H1 (cell line): ENCODE data around the gene COL1A1. TPM values are rescaled to one million over a fixed set of nuclear protein-coding genes. Genes with fewer than 3 reads are reported as not detected.

Experiments used
- CTCF ChIA-PET: fragments of 300-600 bp; sonication (Branson Sonifier 250); formaldehyde crosslinking; loops from one replicate; lab custom pipeline; 2021; ENCODE audit not compliant: partially characterized antibody; lab: Charles Lee
- POLR2A ChIA-PET: fragments of 300-600 bp; sonication (Branson Sonifier 250); formaldehyde crosslinking; loops from one replicate; lab custom pipeline; 2021; ENCODE audit warnings: inconsistent platforms; ENCODE audit not compliant: partially characterized antibody; lab: Charles Lee
- DNase-seq, 2 experiments: peaks; one replicate each; pipeline versions ENCODE4 v3.0.0 to v3.0.0-alpha.2; 2010 to 2022; ENCODE audit warnings: low spot score in 2 of 2, low read depth in 1 of 2, mixed read lengths in 1 of 2
- FAIRE-seq: peaks from 2 replicates; lab custom pipeline; 2011; peaks lifted over from hg19 to GRCh38; lab: Jason Lieb, UNC
- H2AFZ ChIP-seq: 2 replicates; pipeline ENCODE4 v1.8.1; 2012; ENCODE audit warnings: low read length, inconsistent platforms
- H2AK5ac ChIP-seq: 2 replicates; pipeline ENCODE4 v1.6.1; 2013; ENCODE audit warnings: low read depth, low read length
- H2BK120ac ChIP-seq: replicated peaks from 2 replicates; pipeline ENCODE3; 2013; ENCODE audit warnings: low read depth, low read length, inconsistent platforms
- H2BK12ac ChIP-seq: 2 replicates; pipeline ENCODE4 v1.6.1; 2013; ENCODE audit warnings: low read depth, low read length
- H2BK15ac ChIP-seq: 2 replicates; pipeline ENCODE4 v1.6.1; 2013; ENCODE audit warnings: low read length
- H2BK20ac ChIP-seq: 2 replicates; pipeline ENCODE4 v1.6.1; 2013; ENCODE audit warnings: low read length
- H2BK5ac ChIP-seq: 2 replicates; pipeline ENCODE4 v1.6.1; 2013; ENCODE audit warnings: low read depth, low read length
- H3K14ac ChIP-seq: 2 replicates; pipeline ENCODE4 v1.6.1; 2013; ENCODE audit warnings: inconsistent platforms; ENCODE audit not compliant: insufficient read length
- H3K18ac ChIP-seq: 2 replicates; pipeline ENCODE4 v1.6.1; 2013; ENCODE audit warnings: low read length; ENCODE audit errors: extremely low read depth
- H3K23ac ChIP-seq: 2 replicates; pipeline ENCODE4 v1.6.1; 2013; ENCODE audit warnings: inconsistent platforms; ENCODE audit not compliant: insufficient read length
- H3K23me2 ChIP-seq: 2 replicates; pipeline ENCODE4 v1.6.1; 2013; ENCODE audit warnings: low read depth, low read length
- H3K27ac ChIP-seq: 2 replicates; pipeline ENCODE4 v1.6.1; 2011; ENCODE audit warnings: low read depth, low read length, inconsistent platforms
- H3K27me3 ChIP-seq, 4 experiments: replicated peaks in 1 of 4; 1 replicate in 1 of 4; 2 replicates in 3 of 4; pipeline versions ENCODE4 v1.6.1 to v1.8.1; 2011 to 2013; ENCODE audit warnings: low read length in 3 of 4, mild to moderate bottlenecking in 3 of 4, inconsistent platforms in 2 of 4, mixed read lengths in 2 of 4, moderate library complexity in 1 of 4; ENCODE audit not compliant: control insufficient read depth in 3 of 4, insufficient read depth in 3 of 4; ENCODE audit errors: extremely low read depth in 1 of 4
- H3K36me3 ChIP-seq, 4 experiments: 2 replicates each; pipeline versions ENCODE4 v1.6.1 to v1.8.1; 2011 to 2013; ENCODE audit warnings: mild to moderate bottlenecking in 4 of 4, low read length in 3 of 4, moderate library complexity in 2 of 4, control low read depth in 1 of 4, inconsistent platforms in 1 of 4; ENCODE audit not compliant: insufficient read depth in 4 of 4, control insufficient read depth in 2 of 4
- H3K4ac ChIP-seq: replicated peaks from 2 replicates; pipeline ENCODE3; 2013; ENCODE audit warnings: low read length, low read depth, mixed read lengths, inconsistent platforms; ENCODE audit not compliant: insufficient read length
- H3K4me1 ChIP-seq, 4 experiments: replicated peaks in 1 of 4; 1 replicate in 1 of 4; 2 replicates in 3 of 4; pipeline versions ENCODE4 v1.6.1 to v1.8.1; 2011 to 2013; ENCODE audit warnings: low read length in 3 of 4, inconsistent platforms in 2 of 4, mixed read lengths in 1 of 4; ENCODE audit not compliant: insufficient read depth in 4 of 4, control insufficient read depth in 3 of 4
- H3K4me2 ChIP-seq, 2 experiments: 2 replicates each; pipeline versions ENCODE4 v1.6.1 to v1.8.1; 2011 to 2013; ENCODE audit warnings: low read depth in 2 of 2, low read length in 2 of 2, control low read depth in 1 of 2, inconsistent platforms in 1 of 2, mild to moderate bottlenecking in 1 of 2; ENCODE audit not compliant: insufficient read depth in 1 of 2
- H3K4me3 ChIP-seq, 4 experiments: fragments of 200-600, 300-600 bp in 1 of 4; sonication (generic), shearing (Covaris generic), sonication (Bioruptor Twin) in 1 of 4; 2 replicates each; pipeline versions ENCODE4 v1.5.1 to v1.8.1; 2011 to 2016; ENCODE audit warnings: low read length in 4 of 4, low read depth in 3 of 4, control low read depth in 2 of 4, inconsistent platforms in 2 of 4, mild to moderate bottlenecking in 2 of 4, mixed read lengths in 1 of 4, moderate library complexity in 1 of 4; ENCODE audit not compliant: insufficient read depth in 2 of 4; ENCODE audit errors: extremely low read depth in 1 of 4
- H3K56ac ChIP-seq: replicated peaks from 2 replicates; pipeline ENCODE3; 2013; ENCODE audit warnings: low read depth, mild to moderate bottlenecking, mixed read lengths, low read length, inconsistent platforms; ENCODE audit not compliant: insufficient read length
- H3K79me1 ChIP-seq: 2 replicates; pipeline ENCODE4 v1.6.1; 2013; ENCODE audit warnings: low read depth, low read length, control low read depth
- H3K79me2 ChIP-seq, 2 experiments: 2 replicates each; pipeline versions ENCODE4 v1.6.1 to v1.8.1; 2012 to 2013; ENCODE audit warnings: low read length in 2 of 2, mild to moderate bottlenecking in 2 of 2, inconsistent platforms in 1 of 2; ENCODE audit not compliant: insufficient read depth in 2 of 2, control insufficient read depth in 1 of 2
- H3K9ac ChIP-seq, 4 experiments: replicated peaks in 1 of 4; 1 replicate in 1 of 4; 2 replicates in 3 of 4; pipeline versions ENCODE4 v1.6.1 to v1.8.1; 2011 to 2013; ENCODE audit warnings: low read depth in 3 of 4, low read length in 3 of 4, control low read depth in 2 of 4, mild to moderate bottlenecking in 2 of 4, moderate library complexity in 2 of 4, inconsistent platforms in 1 of 4; ENCODE audit errors: extremely low read depth in 1 of 4
- H3K9me3 ChIP-seq, 2 experiments: 2 replicates each; pipeline versions ENCODE4 v1.6.1 to v1.8.1; 2012 to 2013; ENCODE audit warnings: mild to moderate bottlenecking in 2 of 2, moderate library complexity in 2 of 2, control low read depth in 1 of 2, inconsistent platforms in 1 of 2, low read depth in 1 of 2, low read length in 1 of 2, mixed read lengths in 1 of 2; ENCODE audit not compliant: insufficient read depth in 2 of 2
- H4K20me1 ChIP-seq, 2 experiments: replicated peaks in 1 of 2; 2 replicates each; pipeline versions ENCODE3 to v1.8.1; 2011 to 2013; ENCODE audit warnings: inconsistent platforms in 2 of 2, low read length in 2 of 2, mild to moderate bottlenecking in 1 of 2; ENCODE audit not compliant: insufficient read depth in 2 of 2, control insufficient read depth in 1 of 2
- H4K5ac ChIP-seq: 2 replicates; pipeline ENCODE4 v1.6.1; 2013; ENCODE audit warnings: low read length, low read depth, mixed read lengths, inconsistent platforms; ENCODE audit not compliant: insufficient read length
- H4K8ac ChIP-seq: 2 replicates; pipeline ENCODE4 v1.8.0; 2013; ENCODE audit warnings: mild to moderate bottlenecking, moderate library complexity, low read length, inconsistent platforms; ENCODE audit not compliant: insufficient read depth; ENCODE audit errors: extremely low read depth
- H4K91ac ChIP-seq: replicated peaks from 2 replicates; pipeline ENCODE3; 2013; ENCODE audit warnings: low read length, mixed read lengths, inconsistent platforms; ENCODE audit not compliant: insufficient read length
- BRCA1 ChIP-seq: IDR thresholded peaks from 2 replicates; pipeline ENCODE4 v1.6.1; 2012; ENCODE audit warnings: low read depth, low read length, improper control_type of control experiment
- FOSL1 ChIP-seq: IDR thresholded peaks from 2 replicates; pipeline ENCODE4 v1.6.1; 2011; ENCODE audit warnings: mild to moderate bottlenecking, low read depth, low read length, moderate library complexity; ENCODE audit not compliant: insufficient read depth
- GTF2F1 ChIP-seq: IDR thresholded peaks from 2 replicates; pipeline ENCODE4 v1.6.1; 2012; ENCODE audit warnings: low read depth, low read length, improper control_type of control experiment, borderline replicate concordance
- RFX5 ChIP-seq: IDR thresholded peaks from 2 replicates; pipeline ENCODE4 v1.6.1; 2011; ENCODE audit warnings: low read depth, low read length, improper control_type of control experiment, borderline replicate concordance
- SIN3A ChIP-seq, 2 experiments: IDR thresholded peaks in 1 of 2; conservative IDR thresholded peaks in 1 of 2; 2 replicates each; pipeline ENCODE4 v1.6.1; 2011 to 2012; ENCODE audit warnings: low read length in 2 of 2, improper control_type of control experiment in 1 of 2, low read depth in 1 of 2, mild to moderate bottlenecking in 1 of 2
- SIRT6 ChIP-seq: IDR thresholded peaks from one replicate; pipeline ENCODE4 v1.7.1; 2012; ENCODE audit warnings: low read length, inconsistent platforms
- TAF1 ChIP-seq: IDR thresholded peaks from 2 replicates; pipeline ENCODE4 v1.6.1; 2011; ENCODE audit warnings: mild to moderate bottlenecking, low read depth, low read length
- TBP ChIP-seq: IDR thresholded peaks from 2 replicates; pipeline ENCODE4 v1.6.1; 2011; ENCODE audit warnings: low read depth, low read length, improper control_type of control experiment
- WGBS, 2 experiments: shearing (Covaris generic) in 1 of 2; methylation state at CpG; one replicate each; pipeline versions ENCODE4 v1.1.6 to v1.1.7; 2013 to 2015; ENCODE audit warnings: low lambda C conversion rate in 2 of 2, mixed read lengths in 2 of 2, inconsistent platforms in 1 of 2, low coverage in 1 of 2, missing lambda C conversion rate in 1 of 2; ENCODE audit not compliant: insufficient replicate concordance in 2 of 2, insufficient coverage in 1 of 2, insufficient read length in 1 of 2; ENCODE audit errors: extremely low coverage in 1 of 2, missing lambda C conversion rate in 1 of 2; 5-methylcytosine and 5-hydroxymethylcytosine counted together
- polyA plus RNA-seq, 7 experiments: library from polyadenylated mRNA; depleted of rRNA in 3 of 7; stranded (reverse) in 5 of 7; unstranded in 2 of 7; fragments of >200 nt in 5 of 7; fragments of 200-250 nt in 2 of 7; gene quantifications; 1 replicate in 5 of 7; 2 replicates in 1 of 7; 4 replicates in 1 of 7; pipeline versions ENCODE4 v1.2.1 to v1.2.3, GENCODE V29; 2011 to 2013; ENCODE audit warnings: missing spikeins in 2 of 7, mixed read lengths in 2 of 7
- total RNA-seq: library from RNA; stranded (reverse); fragmentation: NEBNext Ultra II Directional; extraction: Animal tissue kit (Norgen Biotek cat#: 25700); gene quantifications from 2 replicates; pipeline ENCODE4 v1.2.1, GENCODE V29; 2021
- TF ChIP-seq, protein P1 (sequence below): IDR thresholded peaks from 2 replicates; pipeline ENCODE4 v1.6.1; 2012; ENCODE audit warnings: inconsistent platforms

Gene COL1A1
- total and polyA plus RNA-seq, 2 of the 8 experiments (the other 6 are each of a cell fraction or from before 2014, with no cell fraction given) = 14.1 to 80.4 TPM

DNA sequence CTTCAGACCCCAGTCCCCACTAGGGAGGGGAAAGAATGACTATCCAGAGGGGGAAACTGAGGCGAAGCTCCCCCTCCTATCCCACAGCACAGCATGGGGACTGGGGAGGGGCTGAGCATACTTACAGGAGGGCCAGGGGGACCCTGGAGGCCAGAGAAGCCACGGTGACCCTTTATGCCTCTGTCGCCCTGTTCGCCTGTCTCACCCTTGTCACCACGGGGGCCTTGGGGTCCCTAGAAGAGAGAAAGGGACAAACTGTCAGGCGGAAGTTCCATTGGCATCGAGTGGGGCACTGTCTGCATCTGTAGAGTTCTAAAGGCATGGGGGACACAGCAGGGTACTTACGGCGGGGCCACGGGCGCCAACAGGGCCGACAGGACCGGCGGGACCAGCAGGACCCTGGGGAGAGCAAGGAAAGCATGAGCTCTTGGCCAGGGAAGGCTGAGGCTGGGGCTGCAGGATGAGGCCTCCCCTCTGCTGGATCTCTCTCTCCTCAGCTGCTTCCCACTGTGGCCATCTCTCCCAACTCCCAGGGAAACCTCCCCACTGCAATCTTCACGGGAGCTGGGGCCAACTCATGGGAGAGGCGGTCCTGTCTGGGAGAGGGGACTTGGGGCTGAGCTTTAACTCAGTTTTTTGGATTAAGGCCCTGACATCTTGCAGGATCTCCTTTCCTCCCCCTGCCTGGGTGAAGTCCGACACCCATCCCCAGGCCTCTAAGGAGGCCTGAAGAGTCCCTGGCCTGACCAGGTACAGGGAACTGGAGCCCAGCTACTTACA lies 13.5 kb downstream of the COL1A1 start:
- no peak overlapping the region for H3K14ac ChIP-seq
- FAIRE-seq (no peak), DNase-seq (no peak)
- H3K79me2 ChIP-seq = no peaks in the 10 kb centered on the region
- peaks cover 0 to 16% (median 2%) of the 10 kb centered on the region in 4 experiments; a peak in 4 of 7 replicates for H3K4me1 ChIP-seq
- H3K23me2 ChIP-seq = no peaks in the 10 kb centered on the region
- H2BK15ac ChIP-seq = no peak overlapping the region
- H4K8ac ChIP-seq = no peak overlapping the region
- H3K56ac ChIP-seq = no peak overlapping the region
- no peaks in the 10 kb centered on the region for H3K79me1 ChIP-seq
- H3K9ac ChIP-seq = no peak overlapping the region
- CTCF ChIA-PET = interaction anchor here (0.9 to 2.8 kb wide), 10 partner anchors 9 to 105 kb away, joined by 3 to 19 read pairs (median 5); partner anchors contain the start of genes COL1A1 and TMEM92
- no peak overlapping the region for H3K4me2 ChIP-seq
- H3K4me3 ChIP-seq = no peak overlapping the region
- no peak overlapping the region for H2BK12ac ChIP-seq
- H3K36me3 ChIP-seq = peaks cover 5 to 65% (median 28%) of the 10 kb centered on the region in 4 experiments; a peak in 6 of 8 replicates
- H3K9me3 ChIP-seq = no peaks in the 10 kb centered on the region
- no peak overlapping the region for H2AK5ac ChIP-seq
- H4K5ac ChIP-seq = no peak overlapping the region
- no peak overlapping the region for H2BK20ac ChIP-seq
- H3K27ac ChIP-seq = no peak overlapping the region
- no peak overlapping the region for H3K4ac ChIP-seq
- 88% methylated on average over 17 of the region's 17 CpGs; no CpG with 5 or more reads in 1 of the 2 experiments for WGBS, 2 experiments
- H4K20me1 ChIP-seq = peaks cover 1 to 4% of the 10 kb centered on the region in 2 experiments
- H3K18ac ChIP-seq = no peak overlapping the region
- H2BK120ac ChIP-seq = no peak overlapping the region
- no peak for TF ChIP-seq TAF1
- no peak for TF ChIP-seq SIRT6
- no peak for TF ChIP-seq TBP
- no peak for TF ChIP-seq SIN3A (conservative IDR thresholded peaks at IDR 0.05 in 1 of 2, IDR thresholded peaks at IDR 0.05 in 1 of 2; ENCODE audit: low read depth in 1 of 2, low read length in 2 of 2)
- TF ChIP-seq BRCA1 = no peak
- TF ChIP-seq, protein P1, sequence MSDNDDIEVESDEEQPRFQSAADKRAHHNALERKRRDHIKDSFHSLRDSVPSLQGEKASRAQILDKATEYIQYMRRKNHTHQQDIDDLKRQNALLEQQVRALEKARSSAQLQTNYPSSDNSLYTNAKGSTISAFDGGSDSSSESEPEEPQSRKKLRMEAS = no peak
- TF ChIP-seq GTF2F1 = no peak
- TF ChIP-seq RFX5 = no peak
- no peak for TF ChIP-seq FOSL1
- TF ChIP-seq, all 59 proteins: peak for 0
- H2AFZ ChIP-seq = no peak overlapping the region
- no peaks in the 10 kb centered on the region for H3K27me3 ChIP-seq
- no peak overlapping the region for H3K23ac ChIP-seq
- POLR2A ChIA-PET = interaction anchor here (0.5 to 1.8 kb wide), 3 partner anchors 10 to 475 kb away, joined by 3 to 5 read pairs (median 4); no protein-coding TSS in a partner anchor
- no peak overlapping the region for H4K91ac ChIP-seq
- H2BK5ac ChIP-seq = no peak overlapping the region
